Measurements from ENCODE around the gene TSKU. TPM values are rescaled to one million over a fixed set of nuclear protein-coding genes. Genes with fewer than 3 reads are reported as not detected.

TSKU gene
- total RNA-seq, 8 experiments from 2014 or later: 12.1 to 95.3 (median 23.0) TPM

- peak in 5 of 8 experiments; percentile 21 to 80 (median 64) for ATAC-seq (replicated peaks in 6 of 8)
Measured at GRCh38 chr11:76777876-76778275, 5.3 kb upstream of the TSKU start.

GRCh38 chr11:76778874-76779273 is 4.3 kb upstream of the TSKU start:
- in situ Hi-C loops (cut with MboI; ENCODE audit: low pct_unique_long_range_greater_than_20kb in 2 of 9, low sequenced_read_pairs in 9 of 9, unreplicated experiment in 9 of 9): no loop called here
- peaks cover 31 to 34% of the 10 kb centered on the region in 2 donors for H3K4me1 ChIP-seq (replicated peaks in 1 of 2)
- H3K4me3 ChIP-seq: no peak overlapping the region
- ATAC-seq (replicated peaks in 6 of 8): no peak
- 20 to 100% (median 90%) methylated on average over 1 to 3 of the region's 3 CpGs; no CpG with 5 or more reads in 2 of the 10 experiments for WGBS, 10 experiments
- H3K27ac ChIP-seq: no peak overlapping the region

More at GRCh38 chr11:76777876-76778275, 5.3 kb upstream of the TSKU start:
- Histone ChIP-seq H3K4me3 (no peak overlapping the region), H3K4me1 (replicated peaks in 1 of 2) (peaks cover 31 to 34% of the 10 kb centered on the region in 2 donors), H3K27ac (peak overlapping the region; percentile 68 to 84)
- 8 to 100% (median 39%) methylated on average over 1 to 2 of the region's 2 CpGs; no CpG with 5 or more reads in 3 of the 10 experiments for WGBS, 10 experiments
- in situ Hi-C loops (cut with MboI; ENCODE audit: low pct_unique_long_range_greater_than_20kb in 2 of 9, low sequenced_read_pairs in 9 of 9, unreplicated experiment in 9 of 9): no loop called here

- in situ Hi-C loops (cut with MboI; ENCODE audit: low pct_unique_long_range_greater_than_20kb in 2 of 9, low sequenced_read_pairs in 9 of 9, unreplicated experiment in 9 of 9): loop anchor here in 1 of 9 experiments (10.0 kb wide), 1 partner anchor 46 kb away; no protein-coding TSS in a partner anchor
- no peak for ATAC-seq (replicated peaks in 6 of 8)
- H3K4me1 ChIP-seq (replicated peaks in 1 of 2): peaks cover 46 to 49% of the 10 kb centered on the region in 2 donors
- peak overlapping the region; percentile 8 to 28 for H3K27ac ChIP-seq
- peak overlapping the region in 4 of 5 donors; percentile 70 to 92 (median 83) for H3K4me3 ChIP-seq
- WGBS, 10 experiments: 0 to 77% (median 30%) methylated on average over 1 to 5 of the region's 8 CpGs; no CpG with 5 or more reads in 3 of the 10 experiments
Measured at GRCh38 chr11:76781046-76781801, 1.9 kb upstream of the TSKU start.

- peak overlapping the region; percentile 78 to 82 for H3K27ac ChIP-seq
- in situ Hi-C loops (cut with MboI; ENCODE audit: low pct_unique_long_range_greater_than_20kb in 2 of 9, low sequenced_read_pairs in 9 of 9, unreplicated experiment in 9 of 9): loop anchor here in 1 of 9 experiments (10.0 kb wide), 1 partner anchor 47 kb away; no protein-coding TSS in a partner anchor
Measured at GRCh38 chr11:76781807-76782530, 1.2 kb upstream of the TSKU start.

GRCh38 chr11:76782531-76783293 is 444 bp upstream of the TSKU start:
- Histone ChIP-seq H3K4me3 (peak overlapping the region; percentile 70 to 92 (median 81)), H3K4me1 (replicated peaks in 1 of 2) (peaks cover 44 to 45% of the 10 kb centered on the region in 2 donors), H3K27ac (peak overlapping the region; percentile 93)
- peak; percentile 59 to 82 (median 74) for ATAC-seq (replicated peaks in 6 of 8)
- WGBS, 10 experiments: 0 to 7% (median 0%) methylated on average over 1 to 7 of the region's 38 CpGs; no CpG with 5 or more reads in 2 of the 10 experiments
- in situ Hi-C loops (cut with MboI; ENCODE audit: low pct_unique_long_range_greater_than_20kb in 2 of 9, low sequenced_read_pairs in 9 of 9, unreplicated experiment in 9 of 9): loop anchor here in 1 of 9 experiments (10.0 kb wide), 1 partner anchor 48 kb away; no protein-coding TSS in a partner anchor

More at GRCh38 chr11:76781807-76782530, 1.2 kb upstream of the TSKU start:
- ATAC-seq (replicated peaks in 6 of 8): no peak
- Histone ChIP-seq H3K4me1 (replicated peaks in 1 of 2) (peaks cover 49 to 52% of the 10 kb centered on the region in 2 donors), H3K4me3 (peak overlapping the region; percentile 70 to 92 (median 81))
- WGBS, 10 experiments: 10 to 31% methylated on average over 2 of the region's 5 CpGs; no CpG with 5 or more reads in 8 of the 10 experiments

GRCh38 chr11:76783896-76784813 is 999 bp downstream of the TSKU start:
- 0% methylated on average over 2 to 5 of the region's 65 CpGs; no CpG with 5 or more reads in 8 of the 10 experiments for WGBS, 10 experiments
- Histone ChIP-seq H3K4me1 (replicated peaks in 1 of 2) (peaks cover 36 to 38% of the 10 kb centered on the region in 2 donors), H3K27ac (peak overlapping the region; percentile 93), H3K4me3 (peak overlapping the region; percentile 70 to 92 (median 81))
- in situ Hi-C loops (cut with MboI; ENCODE audit: low pct_unique_long_range_greater_than_20kb in 2 of 9, low sequenced_read_pairs in 9 of 9, unreplicated experiment in 9 of 9): loop anchor here in 1 of 9 experiments (10.0 kb wide), 1 partner anchor 49 kb away; no protein-coding TSS in a partner anchor
- peak; percentile 21 to 82 (median 67) for ATAC-seq (replicated peaks in 6 of 8)

GRCh38 chr11:76785513-76785912 is 2.4 kb downstream of the TSKU start:
- peak overlapping the region in 2 of 5 donors; percentile 70 to 92 for H3K4me3 ChIP-seq
- in situ Hi-C loops (cut with MboI; ENCODE audit: low pct_unique_long_range_greater_than_20kb in 2 of 9, low sequenced_read_pairs in 9 of 9, unreplicated experiment in 9 of 9): loop anchor here in 1 of 9 experiments (10.0 kb wide), 1 partner anchor 51 kb away; no protein-coding TSS in a partner anchor

GRCh38 chr11:76786016-76786415 is 2.9 kb downstream of the TSKU start:
- Histone ChIP-seq H3K4me1 (replicated peaks in 1 of 2) (peaks cover 29 to 33% of the 10 kb centered on the region in 2 donors), H3K4me3 (no peak overlapping the region), H3K27ac (no peak overlapping the region)
- ATAC-seq (replicated peaks in 6 of 8): no peak
- in situ Hi-C loops (cut with MboI; ENCODE audit: low pct_unique_long_range_greater_than_20kb in 2 of 9, low sequenced_read_pairs in 9 of 9, unreplicated experiment in 9 of 9): loop anchor here in 1 of 9 experiments (10.0 kb wide), 1 partner anchor 51 kb away; no protein-coding TSS in a partner anchor
- WGBS, 10 experiments: 21 to 93% (median 65%) methylated on average over 1 to 3 of the region's 6 CpGs; no CpG with 5 or more reads in 2 of the 10 experiments

More at GRCh38 chr11:76785513-76785912, 2.4 kb downstream of the TSKU start:
- peak in 2 of 8 experiments; percentile 2 to 8 for ATAC-seq (replicated peaks in 6 of 8)
- Histone ChIP-seq H3K4me1 (replicated peaks in 1 of 2) (peaks cover 34 to 38% of the 10 kb centered on the region in 2 donors), H3K27ac (no peak overlapping the region)
- WGBS, 10 experiments: 0 to 78% (median 33%) methylated on average over 1 to 5 of the region's 6 CpGs; no CpG with 5 or more reads in 2 of the 10 experiments

- whole genome bisulfite sequencing, 10 experiments: 33 to 100% (median 86%) methylated on average over 1 to 2 of the region's 4 CpGs; no CpG with 5 or more reads in 5 of the 10 experiments
Measured at GRCh38 chr11:76786441-76787014, 3.4 kb downstream of the TSKU start.

GRCh38 chr11:76787271-76787670 is 4.1 kb downstream of the TSKU start:
- Histone ChIP-seq H3K27ac (no peak overlapping the region), H3K4me3 (no peak overlapping the region), H3K4me1 (replicated peaks in 1 of 2) (peaks cover 18 to 21% of the 10 kb centered on the region in 2 donors)
- 60 to 100% (median 100%) methylated on average over 1 to 3 of the region's 4 CpGs; no CpG with 5 or more reads in 2 of the 10 experiments for WGBS, 10 experiments
- no peak for ATAC-seq (replicated peaks in 6 of 8)
- in situ Hi-C loops (cut with MboI; ENCODE audit: low pct_unique_long_range_greater_than_20kb in 2 of 9, low sequenced_read_pairs in 9 of 9, unreplicated experiment in 9 of 9): loop anchor here in 1 of 9 experiments (10.0 kb wide), 1 partner anchor 52 kb away; no protein-coding TSS in a partner anchor

More at GRCh38 chr11:76786441-76787014, 3.4 kb downstream of the TSKU start:
- peaks cover 24 to 28% of the 10 kb centered on the region in 2 donors for H3K4me1 ChIP-seq (replicated peaks in 1 of 2)
- no peak for ATAC-seq (replicated peaks in 6 of 8)
- H3K27ac ChIP-seq: no peak overlapping the region
- H3K4me3 ChIP-seq: no peak overlapping the region
- in situ Hi-C loops (cut with MboI; ENCODE audit: low pct_unique_long_range_greater_than_20kb in 2 of 9, low sequenced_read_pairs in 9 of 9, unreplicated experiment in 9 of 9): loop anchor here in 1 of 9 experiments (10.0 kb wide), 1 partner anchor 52 kb away; no protein-coding TSS in a partner anchor
